Nucleus accumbens (tissue), 56 donors: ENCODE measurements around the gene GSTP1.
"Not testable (repeated sequence)": the region's sequence is repeated elsewhere in the genome, so short reads cannot be mapped to it uniquely, and the experiment has no call there.

ENCODE experiments used
- DNase-seq, 56 donors: peaks; one replicate each; lab custom pipeline; 2025; lab: John Stamatoyannopoulos, UW

The GSTP1 gene

DNA sequence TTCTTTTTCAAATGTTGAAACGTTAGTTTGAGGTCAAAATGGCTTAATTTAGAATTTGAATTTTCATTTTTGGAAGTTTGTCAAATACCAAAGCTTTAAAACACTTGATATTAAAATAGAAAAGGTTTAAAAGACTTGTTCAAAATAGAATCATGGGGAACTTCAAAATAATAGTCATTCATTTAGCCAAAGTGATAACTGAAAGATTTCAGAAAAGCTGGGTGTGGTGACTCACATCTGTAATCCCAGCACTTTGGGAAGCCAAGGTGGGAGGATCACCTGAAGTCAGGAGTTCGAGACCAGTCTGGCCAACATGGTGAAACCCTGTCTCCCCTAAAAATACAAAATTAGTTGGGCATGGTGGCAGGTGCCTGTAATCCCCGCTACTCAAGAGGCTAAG lies 10.9 kb downstream of the GSTP1 start:
- no peak for DNase-seq

DNA sequence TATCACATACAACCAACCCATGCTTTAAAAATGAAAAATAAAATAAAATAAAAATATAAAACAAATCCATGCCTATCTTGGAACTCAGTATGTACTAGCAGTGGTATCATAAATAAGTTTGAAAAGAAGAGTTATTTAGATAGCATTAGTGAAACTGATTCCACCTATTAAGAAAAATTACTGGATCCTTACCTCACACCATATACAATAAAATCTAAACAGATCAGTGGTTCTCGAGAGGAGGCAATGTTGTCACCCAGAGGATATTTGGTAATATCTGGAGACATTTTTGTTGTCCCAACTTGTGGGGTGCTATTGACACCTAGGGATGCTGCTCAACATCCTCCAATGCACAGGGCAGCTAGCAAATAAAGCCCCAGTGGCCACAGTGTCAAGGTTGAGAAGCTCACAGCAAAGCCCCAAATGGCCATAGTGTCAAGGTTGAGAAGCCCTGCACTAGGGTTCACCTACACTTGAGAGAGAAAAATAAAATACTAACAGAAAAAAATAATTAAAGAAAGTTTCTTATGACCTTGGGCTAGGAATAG lies 13.2 kb downstream of the GSTP1 start:
- DNase-seq: no peak

DNA sequence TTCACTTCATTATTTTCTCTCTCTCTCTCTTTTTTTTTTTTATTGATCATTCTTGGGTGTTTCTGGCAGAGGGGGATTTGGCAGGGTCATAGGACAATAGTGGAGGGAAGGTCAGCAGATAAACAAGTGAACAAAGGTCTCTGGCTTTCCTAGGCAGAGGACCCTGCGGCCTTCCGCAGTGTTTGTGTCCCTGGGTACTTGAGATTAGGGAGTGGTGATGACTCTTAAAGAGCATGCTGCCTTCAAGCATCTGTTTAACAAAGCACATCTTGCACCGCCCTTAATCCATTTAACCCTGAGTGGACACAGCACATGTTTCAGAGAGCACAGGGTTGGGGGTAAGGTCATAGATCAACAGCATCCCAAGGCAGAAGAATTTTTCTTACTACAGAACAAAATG lies 13.8 kb downstream of the GSTP1 start:
- not testable (repeated sequence) for DNase-seq

DNA sequence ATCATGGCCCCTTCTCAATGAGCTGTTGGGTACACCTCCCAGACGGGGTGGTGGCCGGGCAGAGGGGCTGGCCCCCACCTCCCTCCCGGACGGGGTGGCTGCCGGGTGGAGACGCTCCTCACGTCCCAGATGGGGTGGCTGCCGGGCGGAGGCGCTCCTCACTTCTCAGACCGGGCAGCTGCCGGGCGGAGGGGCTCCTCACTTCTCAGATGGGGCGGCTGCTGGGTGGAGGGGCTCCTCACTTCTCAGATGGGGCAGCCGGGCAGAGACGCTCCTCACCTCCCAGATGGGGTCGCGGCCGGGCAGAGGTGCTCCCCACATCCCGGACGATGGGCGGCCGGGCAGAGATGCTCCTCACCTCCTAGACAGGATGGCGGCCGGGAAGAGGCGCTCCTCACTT lies 14.4 kb downstream of the GSTP1 start:
- DNase-seq: not testable (repeated sequence)

DNA sequence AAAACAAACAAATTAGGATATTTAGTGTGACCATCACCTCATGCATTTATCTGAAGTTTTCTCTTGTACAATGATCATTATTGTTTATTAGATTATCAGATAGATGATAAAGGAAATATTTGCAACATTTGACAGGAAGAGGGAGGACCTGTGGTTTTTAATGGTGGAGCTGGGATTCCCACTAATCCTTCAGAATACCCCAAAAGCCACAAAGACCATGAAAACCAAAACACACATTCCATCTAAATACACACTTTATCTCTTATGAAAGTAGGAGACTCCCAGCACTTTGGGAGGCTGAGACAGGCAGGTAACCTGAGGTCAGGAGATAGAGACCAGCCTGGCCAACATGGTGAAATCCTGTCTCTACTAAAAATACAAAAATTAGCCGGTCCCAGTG lies 15.5 kb downstream of the GSTP1 start:
- no peak for DNase-seq

DNA sequence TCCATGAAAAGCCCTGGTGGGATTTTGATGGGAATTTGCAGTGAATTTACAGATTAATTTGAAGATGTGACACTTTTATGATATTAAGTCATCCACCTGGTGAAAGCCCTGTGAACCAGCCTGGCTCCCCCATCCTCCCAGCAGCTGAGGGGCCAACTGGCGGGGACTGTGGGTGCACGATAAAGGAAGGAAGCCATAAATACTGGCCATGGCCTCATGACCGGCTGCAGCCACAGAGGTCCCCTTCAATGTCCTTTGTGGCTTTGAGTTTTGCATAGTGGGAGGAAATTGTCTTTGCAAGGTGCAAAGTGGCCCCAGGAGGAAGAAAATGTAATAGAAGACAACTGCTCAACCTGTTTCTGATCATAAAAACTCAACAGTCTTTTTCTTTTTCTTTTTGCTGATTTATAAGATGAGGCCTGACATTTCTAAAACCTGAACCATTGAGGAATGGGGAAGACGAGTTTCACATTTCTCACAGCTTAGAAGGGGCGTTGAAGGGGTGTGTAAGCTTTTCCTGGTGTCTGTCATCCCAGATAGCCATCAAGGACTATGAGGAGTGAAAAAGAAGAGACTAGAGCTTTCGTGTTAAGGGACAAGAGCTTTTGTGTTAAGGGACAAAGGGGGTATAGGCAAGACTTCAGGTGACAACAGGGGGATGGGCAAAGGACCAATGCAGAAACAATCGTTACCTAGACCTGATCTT lies 16.9 kb downstream of the GSTP1 start:
- no peak for DNase-seq

DNA sequence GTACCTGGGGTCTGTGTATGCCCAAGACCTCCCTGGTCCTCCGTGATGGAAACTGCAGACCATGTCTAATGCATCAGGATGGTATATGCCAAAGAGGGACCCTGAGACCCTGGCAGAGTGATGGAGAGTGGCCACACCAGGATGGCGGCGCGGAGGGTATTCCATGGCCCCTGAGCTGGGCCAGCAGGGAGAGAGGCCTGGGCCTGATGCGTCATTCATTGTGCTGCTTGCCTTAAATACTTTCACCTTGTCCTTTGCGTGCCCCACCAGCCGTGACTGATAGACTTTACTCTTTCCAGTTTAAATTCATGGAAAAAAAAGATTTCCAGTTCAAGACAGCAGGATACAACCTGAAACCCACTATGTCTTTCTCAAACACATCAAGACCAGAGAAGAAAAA lies 17.5 kb downstream of the GSTP1 start:
- no peak for DNase-seq

DNA sequence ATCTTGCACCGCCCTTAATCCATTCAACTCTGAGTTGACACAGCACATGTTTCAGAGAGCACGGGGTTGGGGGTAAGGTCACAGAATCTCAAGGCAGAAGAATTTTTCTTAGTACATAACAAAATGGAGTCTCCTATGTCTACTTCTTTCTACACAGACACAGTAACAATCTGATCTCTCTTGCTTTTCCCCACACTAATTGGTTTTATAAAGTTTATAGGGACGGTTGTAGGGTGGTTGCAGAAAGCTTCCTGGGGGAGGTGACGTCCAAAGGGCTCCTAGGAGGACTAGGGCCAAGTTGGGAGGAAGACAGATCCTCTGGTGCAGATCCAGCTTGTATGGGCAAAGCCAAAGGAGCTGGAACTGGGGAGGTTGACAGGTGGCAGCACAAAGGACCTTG lies 20.5 kb downstream of the GSTP1 start:
- DNase-seq: not testable (repeated sequence)

DNA sequence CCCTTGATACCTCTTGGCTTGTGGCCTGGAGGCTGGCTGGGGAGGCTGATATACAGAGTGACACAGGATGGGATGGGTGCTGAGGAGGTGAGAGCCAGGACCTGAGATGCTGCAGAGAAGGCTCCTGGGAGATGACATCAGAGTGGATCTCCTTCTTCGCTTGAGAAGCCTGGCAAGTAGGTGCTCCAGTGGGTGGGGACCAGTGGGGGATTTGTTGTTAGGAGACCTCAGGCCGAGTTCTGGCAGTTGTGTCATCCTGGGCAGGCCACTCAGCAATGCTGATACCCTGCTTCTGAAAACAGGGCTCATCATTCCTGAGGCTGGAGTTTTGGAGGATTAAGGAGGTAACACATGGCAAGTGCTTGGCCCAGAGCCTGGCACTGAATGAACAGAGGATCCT lies 21.2 kb downstream of the GSTP1 start:
- no peak for DNase-seq

DNA sequence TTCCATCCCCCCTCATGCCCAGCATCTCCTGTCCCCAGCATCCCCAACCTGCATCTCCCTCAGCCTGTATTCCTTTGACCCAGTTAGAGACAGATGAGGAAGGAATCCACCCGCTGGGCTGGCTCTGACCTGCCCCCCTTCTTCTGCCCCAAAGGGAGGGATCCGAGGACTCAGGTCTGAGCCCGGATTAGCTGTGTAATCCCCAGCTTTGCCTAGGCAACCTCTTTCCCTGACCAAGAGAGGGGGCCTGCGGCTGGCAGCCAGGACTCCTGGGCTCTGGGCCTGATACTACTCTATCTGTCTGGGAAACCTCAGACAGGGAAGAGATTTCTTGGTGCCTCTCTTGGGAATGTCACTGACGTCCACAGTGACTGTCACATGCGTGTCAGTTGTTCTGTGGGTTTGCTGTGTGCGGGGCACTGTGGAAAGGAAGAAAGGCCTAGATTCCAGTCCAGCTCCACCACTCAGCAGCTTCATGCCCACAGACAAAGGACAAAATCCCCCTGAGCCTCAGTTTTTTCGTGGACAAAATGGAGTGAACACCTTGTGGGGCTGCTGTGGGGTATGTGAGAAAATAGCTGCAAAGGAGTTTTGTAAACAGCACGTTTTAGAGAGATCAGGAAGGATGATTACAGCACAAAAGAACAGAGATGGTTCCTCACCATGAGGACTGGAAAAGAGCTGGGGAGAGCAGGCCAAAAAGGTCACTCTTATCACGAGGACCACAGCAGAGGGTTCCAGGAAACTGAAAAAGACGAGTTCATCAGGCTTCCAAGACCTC lies 21.8 kb downstream of the GSTP1 start:
- DNase-seq: peak in 3 of 56 donors; percentile 7 to 25 (median 19)

DNA sequence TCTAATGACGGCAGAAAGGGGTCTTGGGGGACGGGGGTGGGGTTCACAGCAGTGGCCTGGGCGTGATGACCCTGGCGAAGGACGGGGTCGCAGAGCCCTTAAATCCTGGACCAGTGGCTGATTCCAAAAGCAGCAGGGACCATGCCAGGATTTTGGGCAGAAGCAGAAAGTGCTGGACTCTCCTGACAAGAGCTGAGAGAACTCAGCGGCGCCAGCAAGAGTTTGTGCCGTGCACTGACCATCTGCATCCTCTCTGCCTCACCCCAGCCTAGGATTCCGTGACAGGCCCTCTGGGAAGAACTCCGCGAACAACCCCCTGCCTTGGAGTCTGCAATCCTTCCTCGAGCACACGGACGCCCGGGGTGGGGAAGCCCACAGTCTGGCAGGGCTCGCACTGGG lies 22.5 kb downstream of the GSTP1 start:
- DNase-seq: no peak

DNA sequence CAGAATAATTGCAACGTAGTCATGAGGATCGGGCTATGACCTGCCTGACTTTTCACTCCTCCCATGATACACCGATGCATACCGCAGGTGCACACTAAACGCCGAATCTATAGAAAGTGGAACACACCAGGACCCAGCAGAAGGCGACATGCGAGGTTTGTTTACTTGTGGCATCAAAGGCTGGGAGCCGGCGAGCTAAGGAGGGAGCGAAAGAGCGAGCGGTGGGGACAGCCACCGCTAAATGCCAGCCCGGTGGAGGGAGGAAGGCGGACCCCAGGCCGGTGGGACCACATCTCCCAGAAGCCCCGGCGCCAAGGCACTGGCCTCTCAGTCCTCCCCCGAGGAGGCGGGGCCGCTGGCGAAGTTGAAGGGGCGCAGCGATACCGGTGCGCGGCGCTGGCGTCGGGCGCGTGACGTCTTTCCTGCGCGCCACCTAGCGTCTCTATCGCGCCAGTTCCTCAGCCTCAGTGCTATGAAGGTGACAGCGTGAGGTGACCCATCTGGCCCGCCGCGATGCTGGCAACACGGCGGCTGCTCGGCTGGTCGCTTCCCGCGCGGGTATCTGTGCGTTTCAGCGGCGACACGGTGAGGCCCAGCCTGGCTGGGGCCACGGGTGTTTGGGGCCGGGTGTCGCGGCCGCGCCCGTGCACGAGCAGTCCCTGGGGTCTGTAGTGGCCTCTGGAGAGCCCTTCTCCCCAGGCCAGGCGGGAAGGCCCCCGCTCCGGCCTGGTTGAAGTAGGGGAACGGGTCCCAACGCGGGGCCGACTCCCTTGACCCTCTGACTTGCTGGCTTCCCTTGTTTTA lies 23.1 kb downstream of the GSTP1 start, which contains the start of gene NDUFV1:
Gene NDUFV1 (plus strand): TSS at position 445 of the 804 bp plus-strand sequence. CDS start 69 bp downstream, at position 514.
- DNase-seq: peak; percentile 70 to 98 (median 92)

DNA sequence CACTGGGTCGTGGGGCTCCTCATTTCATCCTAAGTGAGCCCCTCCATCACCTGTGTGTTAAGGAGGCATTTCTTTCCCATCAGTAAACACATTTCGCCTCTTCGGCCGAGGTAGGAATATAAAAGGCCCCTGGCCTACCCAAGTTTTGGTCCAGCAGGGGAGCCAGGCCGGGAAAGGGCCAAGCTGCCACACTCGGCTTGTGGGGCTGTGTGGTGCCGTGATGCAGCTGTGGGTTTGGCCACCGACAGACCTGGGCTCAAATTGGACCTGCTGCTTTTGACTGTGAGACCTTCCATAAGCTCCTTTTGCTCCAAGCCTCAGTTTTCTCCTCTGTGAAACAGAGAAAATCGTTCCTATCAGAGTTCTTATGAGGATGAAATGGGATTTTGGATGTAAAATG lies 23.9 kb downstream of the GSTP1 start:
- no peak for DNase-seq

DNA sequence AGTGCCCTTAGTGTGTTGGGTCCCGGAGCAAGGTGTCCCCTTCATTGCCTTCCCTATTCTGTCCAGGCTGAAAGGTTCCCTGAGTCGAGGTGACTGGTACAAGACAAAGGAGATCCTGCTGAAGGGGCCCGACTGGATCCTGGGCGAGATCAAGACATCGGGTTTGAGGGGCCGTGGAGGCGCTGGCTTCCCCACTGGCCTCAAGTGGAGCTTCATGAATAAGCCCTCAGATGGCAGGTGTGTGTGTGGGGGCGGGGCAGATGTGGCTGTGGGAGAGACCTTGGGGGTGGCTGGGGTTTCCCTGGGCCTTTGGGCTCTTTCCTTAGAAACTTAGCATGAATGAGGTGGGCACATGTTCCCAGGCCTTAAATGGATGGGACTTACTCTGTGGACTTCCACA lies 24.9 kb downstream of the GSTP1 start:
- DNase-seq: no peak

DNA sequence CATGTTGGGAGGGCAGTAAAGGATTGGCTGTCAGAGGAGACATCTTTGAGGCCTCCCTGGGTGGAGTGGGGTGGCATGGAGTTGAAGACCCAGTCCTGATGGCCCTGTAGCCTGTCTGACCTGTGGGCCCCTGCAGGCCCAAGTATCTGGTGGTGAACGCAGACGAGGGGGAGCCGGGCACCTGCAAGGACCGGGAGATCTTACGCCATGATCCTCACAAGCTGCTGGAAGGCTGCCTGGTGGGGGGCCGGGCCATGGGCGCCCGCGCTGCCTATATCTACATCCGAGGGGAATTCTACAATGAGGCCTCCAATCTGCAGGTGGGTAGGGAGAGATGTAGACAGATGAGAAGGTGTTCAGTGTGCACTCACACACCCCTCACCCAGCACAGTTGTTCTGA lies 25.7 kb downstream of the GSTP1 start:
- no peak for DNase-seq

DNA sequence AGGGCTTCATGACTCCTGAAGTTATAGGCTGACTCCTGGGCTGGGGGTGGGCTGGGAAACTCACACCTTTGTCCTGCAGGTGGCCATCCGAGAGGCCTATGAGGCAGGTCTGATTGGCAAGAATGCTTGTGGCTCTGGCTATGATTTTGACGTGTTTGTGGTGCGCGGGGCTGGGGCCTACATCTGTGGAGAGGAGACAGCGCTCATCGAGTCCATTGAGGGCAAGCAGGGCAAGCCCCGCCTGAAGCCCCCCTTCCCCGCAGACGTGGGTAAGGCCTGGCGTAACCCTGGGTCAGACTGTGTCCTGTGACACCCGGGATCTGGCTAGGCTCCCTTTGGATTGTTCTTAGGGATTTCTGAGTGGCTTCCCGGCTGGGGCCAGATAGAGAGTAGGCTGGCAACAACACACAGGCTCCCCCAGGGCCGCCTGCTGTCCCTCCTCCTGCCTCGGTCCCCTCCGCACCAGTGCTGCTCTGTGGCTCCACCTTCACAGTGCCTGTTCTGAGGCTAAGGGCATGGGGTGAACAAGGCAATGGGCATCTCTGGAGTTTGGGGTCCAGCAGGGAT lies 26.8 kb downstream of the GSTP1 start:
- no peak for DNase-seq

DNA sequence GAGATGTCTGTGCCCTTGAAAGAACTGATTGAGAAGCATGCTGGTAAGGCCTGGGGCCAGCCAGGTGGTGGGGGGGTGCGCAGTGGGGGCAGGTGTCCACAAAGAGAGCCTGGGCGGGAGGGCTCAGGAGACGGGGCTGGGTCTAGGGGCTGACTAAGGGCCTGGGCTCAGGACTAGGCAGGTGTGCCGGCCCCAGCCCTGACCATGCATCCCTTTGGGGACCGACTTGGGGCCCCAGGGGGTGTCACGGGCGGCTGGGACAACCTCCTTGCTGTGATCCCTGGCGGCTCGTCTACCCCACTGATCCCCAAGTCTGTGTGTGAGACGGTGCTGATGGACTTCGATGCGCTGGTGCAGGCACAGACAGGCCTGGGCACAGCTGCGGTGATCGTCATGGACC lies 27.6 kb downstream of the GSTP1 start:
- DNase-seq: no peak

DNA sequence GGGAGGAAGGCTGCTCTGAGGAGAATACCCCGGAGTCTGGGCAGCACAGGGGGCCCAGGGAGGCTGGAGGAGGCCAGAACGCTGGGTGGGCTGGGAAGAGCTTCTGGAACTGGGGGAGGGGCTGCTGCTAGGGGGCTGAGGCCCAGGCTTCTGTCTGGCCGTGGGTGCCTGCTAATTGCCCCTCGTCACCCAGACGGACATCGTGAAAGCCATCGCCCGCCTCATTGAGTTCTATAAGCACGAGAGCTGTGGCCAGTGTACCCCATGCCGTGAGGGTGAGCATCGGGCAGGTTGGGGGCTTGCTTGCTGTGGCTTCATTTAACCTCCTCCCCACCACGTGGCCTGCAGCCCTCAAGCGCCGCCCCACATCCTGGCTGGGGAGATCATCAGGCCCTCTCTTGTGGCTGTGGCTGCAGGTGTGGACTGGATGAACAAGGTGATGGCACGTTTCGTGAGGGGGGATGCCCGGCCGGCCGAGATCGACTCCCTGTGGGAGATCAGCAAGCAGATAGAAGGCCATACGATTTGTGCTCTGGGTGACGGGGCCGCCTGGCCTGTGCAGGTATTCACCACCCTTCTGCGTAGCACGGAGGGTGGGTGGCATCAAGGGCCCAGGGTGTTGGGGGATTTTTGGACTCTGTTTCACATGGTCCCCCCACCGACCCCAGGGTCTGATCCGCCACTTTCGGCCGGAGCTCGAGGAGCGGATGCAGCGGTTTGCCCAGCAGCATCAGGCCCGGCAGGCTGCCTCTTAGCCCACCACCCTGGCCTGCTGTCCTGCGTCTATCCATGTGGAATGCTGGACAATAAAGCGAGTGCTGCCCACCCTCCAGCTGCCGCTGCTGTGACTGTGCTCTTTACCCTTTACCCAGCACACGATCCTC lies 28.3 kb downstream of the GSTP1 start:
- DNase-seq: no peak

DNA sequence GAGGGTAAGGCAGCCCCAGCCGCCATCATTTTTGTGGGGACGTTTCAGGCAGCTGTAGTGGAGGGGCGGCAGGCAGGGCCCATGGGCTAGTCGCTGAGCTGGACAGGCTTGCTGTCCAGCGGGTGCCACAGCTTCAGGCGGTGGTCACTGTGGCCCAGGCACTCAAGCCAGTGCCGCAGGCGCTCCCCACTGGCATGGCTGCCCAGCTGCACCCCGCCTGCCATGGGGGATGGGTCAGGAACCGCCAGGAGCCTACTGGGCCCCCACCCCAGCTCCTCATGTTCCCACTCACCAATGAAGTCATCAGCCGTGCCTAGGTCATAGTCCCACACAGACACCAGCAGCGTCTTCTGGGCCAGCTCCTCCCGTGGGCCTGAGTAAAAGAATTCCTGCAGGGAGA lies 29.1 kb downstream of the GSTP1 start:
- DNase-seq: no peak
